HepG2 (cell line): ENCODE results near the gene PRKAR1A. TPM values are rescaled to one million over a fixed set of nuclear protein-coding genes. Genes with fewer than 3 reads are reported as not detected.
A peak's percentile ranks its signal among the peaks of the same experiment; 100 is the strongest.

Source experiments
- AKNA ChIP-seq: sonication (generic); formaldehyde crosslinking; IDR thresholded peaks from 2 replicates; pipeline ENCODE4 v1.4.0; 2020; ENCODE audit warnings: missing genetic modification reagents, borderline replicate concordance
- GMEB1 ChIP-seq: sonication (generic); formaldehyde crosslinking; IDR thresholded peaks from 2 replicates; pipeline ENCODE4 v1.5.1; 2020; ENCODE audit warnings: missing genetic modification reagents, mild to moderate bottlenecking, borderline replicate concordance
- HOXD1 ChIP-seq: sonication (generic); formaldehyde crosslinking; IDR thresholded peaks from 2 replicates; pipeline ENCODE4 v1.5.0; 2020; ENCODE audit warnings: missing genetic modification reagents
- PATZ1 ChIP-seq: sonication (generic); formaldehyde crosslinking; IDR thresholded peaks from 2 replicates; pipeline ENCODE4 v1.4.0; 2020; ENCODE audit warnings: missing genetic modification reagents
- PHB2 ChIP-seq: fragments of 450-650 bp; IDR thresholded peaks from 2 replicates; pipeline ENCODE4 v1.6.1; 2018; ENCODE audit not compliant: partially characterized antibody
- RARA ChIP-seq: IDR thresholded peaks from 2 replicates; pipeline ENCODE4 v1.6.1; 2016; ENCODE audit warnings: missing genetic modification reagents, missing compliant biosample characterization
- SALL1 ChIP-seq: sonication (generic); formaldehyde crosslinking; IDR thresholded peaks from 2 replicates; pipeline ENCODE4 v1.8.0; 2022; ENCODE audit warnings: mild to moderate bottlenecking, missing genetic modification reagents
- STAG1 ChIP-seq: sonication (generic); formaldehyde crosslinking; IDR thresholded peaks from 2 replicates; pipeline ENCODE4 v1.4.0; 2020; ENCODE audit warnings: missing genetic modification reagents
- ZNF121 ChIP-seq: sonication (generic); formaldehyde crosslinking; IDR thresholded peaks from 2 replicates; pipeline ENCODE4 v1.5.0; 2020; ENCODE audit warnings: mild to moderate bottlenecking, missing genetic modification reagents
- ZNF484 ChIP-seq: sonication (generic); formaldehyde crosslinking; IDR thresholded peaks from 2 replicates; pipeline ENCODE4 v1.5.1; 2020; ENCODE audit warnings: mild to moderate bottlenecking, low read depth, missing genetic modification reagents, borderline replicate concordance
- ZNF496 ChIP-seq: sonication (generic); formaldehyde crosslinking; IDR thresholded peaks from 2 replicates; pipeline ENCODE4 v1.8.1; 2023; ENCODE audit warnings: mild to moderate bottlenecking, moderate library complexity, missing genetic modification reagents; ENCODE audit not compliant: insufficient replicate concordance
- ZNF503 ChIP-seq: sonication (generic); formaldehyde crosslinking; IDR thresholded peaks from 2 replicates; pipeline ENCODE4 v1.4.0; 2020; ENCODE audit warnings: missing genetic modification reagents
- ZNF563 ChIP-seq: sonication (generic); formaldehyde crosslinking; IDR thresholded peaks from 2 replicates; pipeline ENCODE4 v1.8.0; 2022; ENCODE audit warnings: mild to moderate bottlenecking, moderate library complexity, missing genetic modification reagents
- ZNF574 ChIP-seq: sonication (generic); formaldehyde crosslinking; IDR thresholded peaks from 2 replicates; pipeline ENCODE4 v1.4.0; 2020; ENCODE audit warnings: missing genetic modification reagents
- ZNF777 ChIP-seq: sonication (generic); formaldehyde crosslinking; IDR thresholded peaks from 2 replicates; pipeline ENCODE4 v1.4.0; 2020; ENCODE audit warnings: missing genetic modification reagents
- ZSCAN25 ChIP-seq: sonication (generic); formaldehyde crosslinking; IDR thresholded peaks from 2 replicates; pipeline ENCODE4 v1.8.0; 2022; ENCODE audit warnings: mild to moderate bottlenecking, missing genetic modification reagents
- polyA plus RNA-seq, 8 experiments: library from polyadenylated mRNA; depleted of rRNA in 3 of 8; stranded (reverse) in 7 of 8; unstranded in 1 of 8; fragments of >200 nt; fragmentation: Illumina TruSeq in 4 of 8; extraction: Trizol in 4 of 8; gene quantifications; 2 replicates each; pipeline versions ENCODE4 v1.2.1 to v1.2.3, GENCODE V29; 2011 to 2016; ENCODE audit warnings: low read depth in 4 of 8, missing spikeins in 1 of 8, mixed read lengths in 1 of 8; ENCODE audit not compliant: insufficient read depth in 1 of 8
- total RNA-seq, 5 experiments: library from RNA; depleted of rRNA; stranded (reverse); fragments of >200 nt; fragmentation: Illumina TruSeq; extraction: Trizol; gene quantifications; 2 replicates each; pipeline ENCODE4 v1.2.3, GENCODE V29; 2016; ENCODE audit warnings: low read depth in 1 of 5

Gene PRKAR1A
- total and polyA plus RNA-seq, 2 of the 13 experiments (the other 11 are each of a cell fraction or from before 2014, with no cell fraction given), result 265 to 266 TPM

GRCh38 chr17:68482576-68483041 lies 29.6 kb upstream of the PRKAR1A start (continued):
- TF ChIP-seq ZNF574 (CRISPR knock-in tag) (no peak), ZNF496 (no peak), SALL1 (CRISPR knock-in tag) (peak; percentile 37; the same call in 1 of the 2 replicates), RARA (peak; percentile 95), ZNF563 (no peak), ZNF484 (no peak), PATZ1 (CRISPR knock-in tag) (peak; percentile 71), STAG1 (CRISPR knock-in tag) (0 out of 2 replicates have a peak, but pooled peaks have one; percentile 11), ZNF777 (CRISPR knock-in tag) (no peak), ZNF503 (peak; percentile 99), HOXD1 (peak; percentile 88), GMEB1 (CRISPR knock-in tag) (no peak), PHB2 (no peak), ZSCAN25 (0 out of 2 replicates have a peak, but pooled peaks have one; percentile 30), AKNA (CRISPR knock-in tag) (no peak), ZNF121 (CRISPR knock-in tag) (no peak)
